PC-3 (cell line): ENCODE measurements around the gene PRPF38B.

Experiments
- EZH2 ChIP-seq: fragments of 300-600 bp; sonication (generic); IDR thresholded peaks from one replicate; pipeline ENCODE4 v1.6.1; 2017; ENCODE audit warnings: antibody characterized with exemption, mild to moderate bottlenecking, low read length; ENCODE audit not compliant: unreplicated experiment
- TF ChIP-seq, protein P1 (sequence below): fragments of 300-600 bp; sonication (generic); conservative IDR thresholded peaks from 2 replicates; pipeline ENCODE4 v1.5.1; 2017; ENCODE audit warnings: antibody characterized with exemption, low read depth, mild to moderate bottlenecking, low read length

DNA sequence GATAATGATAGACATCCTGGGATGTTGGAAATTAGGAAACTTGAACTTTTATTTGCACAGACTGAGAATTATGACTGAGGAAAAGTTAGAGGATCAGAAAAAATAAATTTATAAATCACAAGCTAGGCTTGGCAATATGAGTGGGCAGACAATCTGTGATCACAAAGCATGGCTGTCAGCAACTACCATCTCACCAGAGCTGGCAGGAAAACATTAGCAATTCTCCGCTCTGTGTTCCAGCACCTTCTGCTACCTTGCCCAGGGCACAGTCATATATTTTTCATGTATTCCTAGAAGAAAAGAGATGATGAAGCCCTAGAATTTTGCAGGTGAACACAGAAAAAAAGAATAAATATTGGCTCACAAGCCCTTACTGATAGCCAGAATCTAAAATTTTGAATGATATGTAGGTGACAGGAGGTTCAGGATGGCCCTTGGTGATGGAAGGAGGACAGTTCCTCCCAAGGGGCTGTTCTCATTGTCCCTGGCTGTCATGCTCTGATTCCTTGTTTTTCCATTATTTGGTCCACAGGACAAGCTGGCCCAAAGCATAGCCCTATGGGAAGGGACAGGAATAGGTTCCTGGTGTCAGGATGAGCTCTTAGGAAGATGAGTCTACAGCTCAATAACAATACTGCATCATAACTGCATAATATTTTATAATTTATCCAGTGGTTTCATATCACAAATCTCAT is 42.2 kb downstream of the PRPF38B start:
- TF ChIP-seq, protein P1, sequence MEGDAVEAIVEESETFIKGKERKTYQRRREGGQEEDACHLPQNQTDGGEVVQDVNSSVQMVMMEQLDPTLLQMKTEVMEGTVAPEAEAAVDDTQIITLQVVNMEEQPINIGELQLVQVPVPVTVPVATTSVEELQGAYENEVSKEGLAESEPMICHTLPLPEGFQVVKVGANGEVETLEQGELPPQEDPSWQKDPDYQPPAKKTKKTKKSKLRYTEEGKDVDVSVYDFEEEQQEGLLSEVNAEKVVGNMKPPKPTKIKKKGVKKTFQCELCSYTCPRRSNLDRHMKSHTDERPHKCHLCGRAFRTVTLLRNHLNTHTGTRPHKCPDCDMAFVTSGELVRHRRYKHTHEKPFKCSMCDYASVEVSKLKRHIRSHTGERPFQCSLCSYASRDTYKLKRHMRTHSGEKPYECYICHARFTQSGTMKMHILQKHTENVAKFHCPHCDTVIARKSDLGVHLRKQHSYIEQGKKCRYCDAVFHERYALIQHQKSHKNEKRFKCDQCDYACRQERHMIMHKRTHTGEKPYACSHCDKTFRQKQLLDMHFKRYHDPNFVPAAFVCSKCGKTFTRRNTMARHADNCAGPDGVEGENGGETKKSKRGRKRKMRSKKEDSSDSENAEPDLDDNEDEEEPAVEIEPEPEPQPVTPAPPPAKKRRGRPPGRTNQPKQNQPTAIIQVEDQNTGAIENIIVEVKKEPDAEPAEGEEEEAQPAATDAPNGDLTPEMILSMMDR = no peak
- TF ChIP-seq EZH2 = no peak
